GM18507 (cell line): ENCODE results near the gene SF1.

ENCODE experiments used
- DNase-seq: peaks from one replicate; pipeline ENCODE4 v3.0.0; 2011; ENCODE audit warnings: low read depth; ENCODE audit not compliant: insufficient read length; ENCODE audit errors: extremely low spot score
- FAIRE-seq: peaks from 2 replicates; lab custom pipeline; 2011; peaks lifted over from hg19 to GRCh38; lab: Jason Lieb, UNC

The SF1 gene

DNA sequence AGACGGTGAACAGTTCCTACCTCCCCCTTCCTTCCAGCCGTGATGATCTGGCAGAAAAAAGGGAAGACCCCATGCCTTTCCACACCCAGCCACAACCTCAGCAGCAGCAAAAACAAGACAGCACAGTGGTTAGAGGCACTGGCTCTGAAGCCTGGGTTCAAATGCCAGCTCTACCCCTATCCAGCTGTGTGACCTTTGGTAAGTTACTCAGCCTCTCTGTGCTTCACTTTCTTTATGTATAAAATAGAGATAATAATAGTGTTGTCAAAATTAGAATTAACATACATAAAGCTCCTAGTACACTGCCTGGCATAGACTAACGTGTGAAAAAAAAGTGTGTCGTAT is 59.6 kb downstream of the SF1 start:
- no peak for FAIRE-seq
- DNase-seq = no peak

- no peak for FAIRE-seq
- no peak for DNase-seq
Observed at GRCh38 chr11:64718084-64718779, 60.1 kb downstream of the SF1 start.

GRCh38 chr11:64717268-64717578 is 61.1 kb downstream of the SF1 start:
- FAIRE-seq = no peak
- DNase-seq = no peak

DNA sequence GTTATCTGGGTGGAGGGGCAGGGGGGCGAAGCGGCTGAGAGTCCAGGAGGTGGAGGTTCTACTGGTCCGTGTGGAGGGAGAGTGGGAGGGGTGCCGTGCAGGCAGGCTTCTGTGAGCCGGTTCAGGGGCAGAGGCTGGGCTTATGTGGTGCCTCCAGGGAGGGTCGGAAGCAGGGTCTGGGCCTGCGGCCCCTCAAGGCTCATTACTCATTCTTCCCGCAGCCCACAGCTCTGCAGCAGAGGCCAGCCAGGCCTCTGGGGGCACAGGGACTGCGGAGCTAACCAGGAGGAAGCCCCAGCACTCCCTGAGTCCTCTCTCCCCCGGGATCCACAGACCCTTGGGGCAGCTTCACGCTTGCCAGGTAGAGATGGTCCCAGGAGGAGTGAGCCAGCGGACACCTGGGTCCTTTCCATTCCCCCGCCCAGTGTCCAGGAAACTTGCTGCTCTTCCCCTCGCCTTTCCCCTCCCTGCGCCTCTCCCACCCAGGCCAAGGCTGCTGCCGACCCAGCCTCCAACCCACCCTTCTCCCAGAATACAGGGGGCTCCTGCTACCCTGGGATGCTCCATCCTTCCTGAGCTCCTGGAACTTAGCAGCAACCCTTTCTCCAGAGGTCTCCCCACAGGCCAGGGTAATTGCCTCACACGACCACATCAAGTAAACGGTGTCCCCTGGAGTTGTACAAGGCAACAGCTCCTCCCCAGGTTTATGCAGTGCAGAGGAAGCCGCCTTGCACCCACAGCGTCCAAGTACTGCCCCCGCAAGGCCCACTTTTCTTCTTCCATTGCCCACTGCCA is 61.7 kb downstream of the SF1 start:
- FAIRE-seq (no peak), DNase-seq (no peak)

GRCh38 chr11:64715756-64716472 is 62.4 kb downstream of the SF1 start:
- DNase-seq = no peak
- no peak for FAIRE-seq

DNA sequence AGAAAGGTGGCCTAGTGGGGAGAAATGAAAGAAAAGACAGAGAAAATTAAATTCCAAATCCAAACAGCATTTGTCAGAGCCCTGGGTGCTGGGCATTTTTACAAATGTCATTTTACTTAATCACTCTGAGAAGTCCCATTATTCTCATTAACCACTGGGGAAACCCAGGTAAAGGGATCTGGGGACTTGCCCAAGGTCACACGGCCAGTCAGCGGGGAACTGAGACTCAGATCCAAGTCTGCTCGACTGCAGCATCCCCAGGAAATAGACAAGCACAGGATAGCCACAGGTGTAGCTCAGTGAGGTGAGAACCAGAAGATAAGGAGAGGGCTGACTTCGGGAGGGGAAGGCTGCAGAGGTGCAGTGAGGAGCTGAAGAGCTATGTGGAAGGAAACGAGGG is 63.2 kb downstream of the SF1 start:
- no peak for DNase-seq
- no peak for FAIRE-seq

DNA sequence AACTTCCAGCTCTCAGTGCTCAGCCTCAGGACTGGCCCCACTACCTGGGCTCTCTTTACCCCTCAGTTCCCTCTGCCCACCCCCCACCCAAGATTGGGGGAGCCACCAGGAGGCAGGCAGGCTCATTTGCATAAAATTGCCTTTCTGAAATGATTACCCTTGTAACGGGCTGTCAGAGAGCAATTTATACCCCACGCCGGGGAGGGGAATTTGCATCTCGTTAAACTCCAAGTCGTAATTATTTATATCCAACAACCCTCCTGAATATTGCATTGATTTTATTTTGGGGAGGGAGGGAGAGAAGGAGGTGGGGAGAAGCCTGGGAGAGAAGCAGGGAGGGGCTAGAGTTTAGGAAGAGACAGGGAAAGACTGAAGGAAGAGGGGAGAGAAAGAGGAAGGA is 63.7 kb downstream of the SF1 start:
- FAIRE-seq (no peak), DNase-seq (no peak)
